ENCODE data around the gene DEPDC5.

Gene DEPDC5

GRCh38 chr22:31846161-31847115 lies 92.6 kb downstream of the DEPDC5 start:
- DNase-seq (ENCODE audit: low read depth in 2 of 2, low spot score in 1 of 2): no peak

DNA sequence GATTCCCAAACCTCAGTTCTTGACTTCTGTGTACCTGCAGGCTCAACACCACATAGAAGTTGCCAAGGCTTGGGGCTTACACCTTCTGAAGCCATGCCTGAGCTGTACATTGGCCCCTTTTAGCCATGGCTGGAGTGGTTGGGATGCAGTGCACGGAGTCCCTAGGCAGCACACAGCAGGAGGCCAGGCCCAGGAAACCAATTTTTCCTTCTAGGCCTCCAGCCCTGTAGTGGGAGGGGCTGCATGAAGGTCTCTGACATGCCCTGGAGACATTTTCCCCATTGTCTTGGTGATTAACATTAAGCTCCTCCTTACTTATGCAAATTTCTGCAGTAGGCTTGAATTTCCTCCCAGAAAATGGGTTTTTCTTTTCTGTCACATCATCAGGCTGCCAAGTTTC lies 94.6 kb downstream of the DEPDC5 start:
- DNase-seq (ENCODE audit: low read depth in 2 of 2, low spot score in 1 of 2): no peak

DNA sequence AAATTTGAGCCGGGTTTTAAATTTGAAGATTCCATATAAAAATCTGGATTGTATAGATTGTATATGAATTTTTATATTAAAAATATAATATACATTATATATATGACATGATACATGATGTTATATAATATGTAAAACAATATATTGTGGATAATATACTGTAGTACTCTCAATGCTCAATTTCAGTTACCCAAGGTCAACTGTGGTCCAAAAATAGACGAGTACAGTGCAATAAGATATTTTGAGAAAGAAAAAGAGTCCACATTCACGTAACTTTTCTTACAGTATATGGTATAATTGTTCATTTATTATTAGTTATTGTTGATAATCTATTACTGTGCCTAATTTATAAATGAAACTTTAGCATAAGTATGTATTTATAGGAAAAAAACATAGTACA lies 96.3 kb downstream of the DEPDC5 start:
- DNase-seq (ENCODE audit: low read depth in 2 of 2, low spot score in 1 of 2): no peak

GRCh38 chr22:31852691-31853421 lies 99.0 kb downstream of the DEPDC5 start:
- no peak for DNase-seq (ENCODE audit: low read depth in 2 of 2, low spot score in 1 of 2)

GRCh38 chr22:31853736-31854495 lies 100.1 kb downstream of the DEPDC5 start:
- no peak for DNase-seq (ENCODE audit: low read depth in 2 of 2, low spot score in 1 of 2)

DNA sequence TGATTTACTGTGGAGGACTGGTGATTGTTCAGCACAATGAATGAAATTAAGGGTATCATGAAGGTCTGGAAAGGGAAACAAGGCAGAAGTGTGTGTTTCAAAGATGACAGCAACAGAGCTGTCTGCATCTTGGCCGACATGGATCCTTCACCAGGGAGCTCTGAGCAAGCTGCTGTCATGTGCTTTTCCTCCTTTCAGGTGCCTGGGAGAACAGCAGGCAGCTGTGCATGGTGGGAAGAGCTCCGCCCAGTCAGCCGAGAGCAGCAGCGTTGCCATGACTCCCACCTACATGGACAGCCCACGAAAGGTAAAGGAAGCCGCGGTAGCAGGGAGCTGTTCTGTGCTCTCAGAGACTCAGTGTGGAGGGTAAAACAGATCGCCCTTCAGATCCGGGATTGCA lies 103.4 kb downstream of the DEPDC5 start:
- DNase-seq (ENCODE audit: low read depth in 2 of 2, low spot score in 1 of 2): no peak

DNA sequence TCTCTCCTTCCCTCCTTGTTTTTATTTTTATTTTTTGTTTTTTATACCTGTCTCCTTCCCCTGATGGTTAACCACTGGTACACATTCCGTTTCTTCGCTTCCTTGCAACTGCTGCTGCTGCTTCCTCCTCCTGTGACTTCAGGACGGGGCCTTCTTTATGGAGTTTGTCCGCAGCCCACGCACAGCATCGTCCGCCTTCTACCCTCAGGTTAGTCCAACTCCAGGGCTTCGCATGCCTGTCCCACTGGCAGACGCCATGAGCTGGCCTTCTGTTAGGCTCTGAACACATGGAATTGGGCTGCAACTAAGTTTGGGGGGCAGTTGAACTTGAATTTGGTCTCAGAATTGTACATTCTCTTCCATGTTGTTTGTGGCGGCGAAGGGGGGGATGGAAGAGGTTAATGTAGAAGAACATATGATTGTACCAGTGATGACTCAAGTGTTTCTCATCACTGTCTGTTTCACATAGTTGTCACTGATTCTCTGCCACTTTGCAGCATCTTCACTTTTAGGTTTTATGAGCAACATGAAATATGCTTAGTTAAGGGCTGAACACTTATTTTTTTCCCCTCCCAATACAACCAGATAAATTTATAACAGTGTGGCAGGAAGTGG lies 107.5 kb downstream of the DEPDC5 start:
- no peak for DNase-seq (ENCODE audit: low read depth in 2 of 2, low spot score in 1 of 2)

- DNase-seq (ENCODE audit: low read depth in 2 of 2, low spot score in 1 of 2): no peak
Observed at GRCh38 chr22:31866918-31867317, 113.1 kb downstream of the DEPDC5 start.

GRCh38 chr22:31867386-31868153 lies 113.8 kb downstream of the DEPDC5 start:
- no peak for DNase-seq (ENCODE audit: low read depth in 2 of 2, low spot score in 1 of 2)

DNA sequence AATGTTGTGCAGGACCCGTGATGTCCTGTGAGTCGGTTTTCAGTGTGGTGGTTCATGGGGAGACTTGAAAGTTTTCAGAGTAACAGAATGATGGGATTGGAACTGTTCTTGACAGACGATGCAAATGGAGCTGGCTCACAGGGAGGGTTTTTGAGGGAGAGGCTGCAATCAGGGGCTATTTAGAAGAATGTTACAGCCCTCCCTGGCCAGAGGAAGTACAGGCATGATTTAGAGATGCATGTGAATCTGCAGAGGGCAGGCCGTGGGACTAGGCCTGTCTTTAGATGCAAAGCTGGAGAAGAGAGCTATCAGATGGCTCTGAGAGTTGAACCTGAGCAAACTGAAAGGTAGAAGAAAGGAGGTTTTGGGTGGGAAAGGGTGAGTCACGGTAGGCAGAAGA lies 115.9 kb downstream of the DEPDC5 start:
- DNase-seq (ENCODE audit: low read depth in 2 of 2, low spot score in 1 of 2): no peak

DNA sequence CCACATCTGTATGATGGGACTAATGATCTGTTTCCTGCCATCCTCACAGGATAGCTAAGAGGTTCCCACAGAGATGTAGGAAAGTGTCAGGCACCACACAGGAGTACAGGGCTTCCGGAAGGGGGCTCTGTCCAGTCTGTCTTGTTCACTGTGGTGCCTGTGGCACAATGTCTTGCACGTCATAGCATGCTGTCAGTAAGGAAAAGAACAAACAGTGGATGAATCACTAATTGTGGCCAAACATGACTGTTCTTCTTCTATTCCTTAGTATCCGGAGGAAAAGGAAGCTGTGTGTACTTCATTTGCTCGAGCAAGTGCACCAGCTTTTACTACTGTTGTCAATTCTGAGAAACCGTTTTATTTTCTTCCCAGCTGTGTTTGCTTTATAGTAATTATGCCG lies 117.1 kb downstream of the DEPDC5 start:
- DNase-seq (ENCODE audit: low read depth in 2 of 2, low spot score in 1 of 2): no peak

DNA sequence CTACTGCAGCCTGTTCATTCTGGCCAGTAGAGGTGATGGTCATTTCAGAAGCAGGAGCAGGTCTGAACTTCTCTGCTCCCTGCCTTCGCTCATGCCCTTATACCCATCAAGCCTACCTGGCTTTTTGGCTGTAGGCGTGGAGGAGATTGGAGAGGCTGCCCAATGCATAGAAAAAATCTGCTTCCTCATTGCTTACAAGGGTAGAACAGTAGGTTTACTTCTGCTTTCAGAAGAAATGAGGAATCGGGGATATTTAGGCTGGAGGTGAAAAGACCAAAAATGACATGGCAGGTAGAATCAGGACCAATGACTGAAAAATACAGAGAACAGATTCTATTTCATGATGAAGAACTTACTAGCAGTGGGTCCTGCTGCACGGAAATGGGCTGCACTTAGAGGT lies 117.7 kb downstream of the DEPDC5 start:
- DNase-seq (ENCODE audit: low read depth in 2 of 2, low spot score in 1 of 2): no peak

DNA sequence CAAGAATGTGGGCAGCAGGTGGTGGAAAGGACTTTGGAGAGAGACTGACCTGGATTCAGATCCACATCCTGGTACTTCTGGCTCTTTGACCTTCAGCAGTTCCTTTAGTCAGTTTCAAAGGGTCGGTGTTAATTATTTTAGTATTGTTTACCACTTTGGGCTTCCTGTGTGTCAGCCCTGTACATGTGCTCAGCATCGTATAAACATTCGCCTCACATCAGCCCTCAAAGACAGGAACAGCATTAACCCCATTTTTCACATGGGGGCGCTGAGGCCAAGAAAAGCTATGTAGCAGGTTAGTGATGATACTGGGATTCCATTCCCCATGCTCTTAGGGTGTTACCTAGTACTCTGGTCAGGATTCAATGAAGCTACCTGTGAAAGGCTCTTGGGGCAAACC lies 118.4 kb downstream of the DEPDC5 start:
- DNase-seq (ENCODE audit: low read depth in 2 of 2, low spot score in 1 of 2): no peak

DNA sequence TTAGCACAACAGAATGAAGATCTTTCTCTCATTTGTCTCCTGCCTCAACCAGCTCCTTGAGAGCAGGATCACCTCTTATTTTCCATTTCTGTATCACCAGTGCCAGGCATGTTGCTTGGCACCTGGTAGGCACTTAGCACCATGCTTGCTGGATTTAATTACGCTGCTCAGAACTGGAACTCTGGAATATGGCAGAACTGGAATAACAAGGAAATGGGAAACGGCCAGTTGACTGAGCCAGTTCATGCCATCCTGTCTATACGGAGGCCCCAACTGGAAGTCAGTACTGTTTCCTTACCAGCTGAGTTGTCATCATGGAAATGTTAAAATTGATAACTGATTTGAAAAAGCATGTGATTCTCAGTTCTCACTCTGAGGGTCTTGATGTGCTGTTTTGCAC lies 121.0 kb downstream of the DEPDC5 start:
- no peak for DNase-seq (ENCODE audit: low read depth in 2 of 2, low spot score in 1 of 2)

DNA sequence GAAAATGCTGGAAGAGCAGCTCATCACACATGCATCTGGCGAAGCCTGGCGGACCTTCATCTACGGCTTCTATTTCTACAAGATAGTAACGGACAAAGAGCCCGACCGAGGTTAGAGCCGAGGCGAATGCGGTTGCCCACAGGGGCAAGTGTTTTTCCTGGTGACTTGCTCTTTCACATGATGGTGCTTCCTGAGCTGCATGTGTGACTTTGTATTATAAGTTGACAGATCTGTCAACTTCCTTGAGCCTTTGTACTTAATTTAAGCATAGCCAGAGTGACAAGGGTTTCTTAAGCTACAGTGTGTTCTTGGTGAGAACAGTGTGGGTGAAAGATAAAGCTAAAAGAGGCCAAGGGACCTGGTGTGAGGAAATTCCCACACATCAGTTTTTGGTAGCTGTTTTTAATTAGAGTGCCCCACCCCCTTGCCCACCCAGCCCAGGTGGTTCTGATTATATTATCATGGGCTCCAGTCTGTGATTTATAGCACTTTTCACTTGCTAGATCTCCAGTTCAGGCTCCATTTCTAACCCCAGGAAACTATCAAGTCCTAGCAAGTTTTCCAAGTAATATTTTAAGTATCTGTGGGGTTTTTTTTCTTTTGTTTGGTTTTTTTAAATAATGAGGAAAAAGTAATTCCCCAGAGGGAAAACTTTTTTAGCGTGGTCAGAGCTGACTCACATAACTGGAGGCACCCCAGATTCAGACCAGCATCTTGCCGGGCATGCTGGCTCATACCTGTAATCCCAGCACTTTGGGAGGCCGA lies 122.5 kb downstream of the DEPDC5 start:
- DNase-seq (ENCODE audit: low read depth in 2 of 2, low spot score in 1 of 2): no peak

DNA sequence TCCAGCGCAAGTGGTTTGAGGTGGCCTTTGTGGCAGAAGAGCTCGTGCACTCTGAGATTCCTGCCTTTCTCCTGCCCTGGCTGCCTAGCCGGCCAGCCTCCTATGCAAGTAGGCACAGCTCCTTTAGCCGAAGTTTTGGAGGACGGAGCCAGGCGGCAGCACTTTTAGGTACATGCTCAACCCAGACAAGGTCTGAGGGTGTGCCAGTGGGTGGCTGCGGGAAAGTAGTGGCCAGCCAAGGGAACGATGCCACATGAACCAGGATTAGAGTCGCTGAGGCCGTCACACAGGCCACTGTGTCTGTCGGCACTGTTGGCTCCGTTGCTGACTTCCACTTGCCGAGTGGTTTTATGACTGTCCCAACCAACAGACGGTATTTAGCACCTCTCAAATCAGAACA lies 125.8 kb downstream of the DEPDC5 start:
- no peak for DNase-seq (ENCODE audit: low read depth in 2 of 2, low spot score in 1 of 2)

GRCh38 chr22:31881200-31881599 lies 127.4 kb downstream of the DEPDC5 start:
- no peak for DNase-seq (ENCODE audit: low read depth in 2 of 2, low spot score in 1 of 2)

DNA sequence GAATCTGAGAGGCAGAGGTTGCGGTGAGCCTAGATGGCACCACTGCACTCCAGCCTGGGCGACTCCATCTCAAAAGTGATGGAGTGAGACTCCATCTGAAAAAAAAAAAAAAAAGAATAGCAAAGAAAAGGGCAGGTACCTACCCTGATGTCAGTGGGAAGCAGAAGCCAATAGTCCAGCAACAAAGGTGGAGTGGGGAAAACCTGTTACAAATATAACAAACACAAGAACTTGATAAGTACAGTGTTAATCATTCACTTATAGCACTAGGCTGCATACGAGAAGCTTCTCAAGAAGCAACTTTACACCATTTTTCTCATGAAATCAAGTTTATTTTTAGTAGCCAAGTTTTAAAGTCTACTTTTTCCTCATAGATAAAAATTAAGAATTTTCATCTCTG lies 128.0 kb downstream of the DEPDC5 start:
- no peak for DNase-seq (ENCODE audit: low read depth in 2 of 2, low spot score in 1 of 2)

DNA sequence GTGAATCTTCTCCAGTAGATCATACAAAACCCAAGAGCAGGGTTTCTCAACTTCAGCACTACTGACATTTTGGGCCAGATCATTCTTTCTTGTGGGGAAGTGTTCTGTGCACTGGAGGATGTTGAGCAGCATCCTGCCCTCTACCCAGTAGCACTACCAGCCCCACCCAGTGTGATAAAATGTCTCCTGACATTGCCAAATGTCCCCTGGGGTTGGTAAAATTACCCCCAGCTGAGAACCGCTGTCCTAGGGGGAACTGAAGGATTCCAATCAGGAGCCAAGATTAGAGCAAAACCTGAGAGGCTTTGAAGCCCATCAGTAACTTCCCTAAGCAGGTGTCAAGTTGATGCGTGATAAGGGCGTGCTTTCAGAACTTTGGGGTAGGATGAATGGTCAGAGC lies 129.2 kb downstream of the DEPDC5 start:
- no peak for DNase-seq (ENCODE audit: low read depth in 2 of 2, low spot score in 1 of 2)

GRCh38 chr22:31883989-31884388 lies 130.2 kb downstream of the DEPDC5 start:
- DNase-seq (ENCODE audit: low read depth in 2 of 2, low spot score in 1 of 2): no peak

Measured in stimulated activated CD8-positive, alpha-beta memory T cell treated with anti-CD3 and anti-CD28 coated beads, Interleukin-4, amount 100 ng/mL, for 4 hours (primary cell).